NCI-H146 (cell line): ENCODE results near the gene B3GNT3.

ENCODE experiments used
- DNase-seq: peaks from one replicate; lab custom pipeline; 2025; lab: John Stamatoyannopoulos, UW

B3GNT3 gene

GRCh38 chr19:17860993-17861360 is 66.0 kb downstream of the B3GNT3 start:
- no peak for DNase-seq

- no peak for DNase-seq
Measured at GRCh38 chr19:17861542-17862402, 66.8 kb downstream of the B3GNT3 start.

- no peak for DNase-seq
Measured at GRCh38 chr19:17862711-17863519, 68.0 kb downstream of the B3GNT3 start.
